ENCODE results near the gene ADGRB3.

DNA sequence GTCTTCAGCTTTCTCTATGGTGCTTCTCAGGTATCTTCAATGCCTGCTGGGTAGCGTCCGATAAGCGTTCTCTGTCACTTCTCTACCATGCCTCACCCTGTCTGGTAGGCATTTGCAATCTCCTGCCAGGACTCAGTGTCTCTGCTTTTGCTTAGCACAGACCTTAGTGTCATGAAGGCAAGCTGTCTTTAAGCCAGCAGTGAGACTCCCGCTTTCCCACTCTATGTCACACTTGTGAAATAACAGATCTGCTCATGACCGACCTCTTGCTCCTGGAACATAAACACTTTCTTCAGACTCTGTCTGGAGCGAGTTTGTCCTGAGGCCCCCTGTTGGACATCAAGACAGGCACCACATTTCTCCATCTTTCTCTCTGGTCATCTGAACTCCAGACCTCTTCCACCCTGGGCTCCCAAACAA is 17.0 kb downstream of the ADGRB3 start:
- TF ChIP-seq, protein P1, sequence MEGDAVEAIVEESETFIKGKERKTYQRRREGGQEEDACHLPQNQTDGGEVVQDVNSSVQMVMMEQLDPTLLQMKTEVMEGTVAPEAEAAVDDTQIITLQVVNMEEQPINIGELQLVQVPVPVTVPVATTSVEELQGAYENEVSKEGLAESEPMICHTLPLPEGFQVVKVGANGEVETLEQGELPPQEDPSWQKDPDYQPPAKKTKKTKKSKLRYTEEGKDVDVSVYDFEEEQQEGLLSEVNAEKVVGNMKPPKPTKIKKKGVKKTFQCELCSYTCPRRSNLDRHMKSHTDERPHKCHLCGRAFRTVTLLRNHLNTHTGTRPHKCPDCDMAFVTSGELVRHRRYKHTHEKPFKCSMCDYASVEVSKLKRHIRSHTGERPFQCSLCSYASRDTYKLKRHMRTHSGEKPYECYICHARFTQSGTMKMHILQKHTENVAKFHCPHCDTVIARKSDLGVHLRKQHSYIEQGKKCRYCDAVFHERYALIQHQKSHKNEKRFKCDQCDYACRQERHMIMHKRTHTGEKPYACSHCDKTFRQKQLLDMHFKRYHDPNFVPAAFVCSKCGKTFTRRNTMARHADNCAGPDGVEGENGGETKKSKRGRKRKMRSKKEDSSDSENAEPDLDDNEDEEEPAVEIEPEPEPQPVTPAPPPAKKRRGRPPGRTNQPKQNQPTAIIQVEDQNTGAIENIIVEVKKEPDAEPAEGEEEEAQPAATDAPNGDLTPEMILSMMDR (IDR thresholded peaks at IDR 0.05): no peak
- no peak for TF ChIP-seq POLR2AphosphoS5 (IDR thresholded peaks at IDR 0.05)
- no peak for TF ChIP-seq POLR2A (IDR thresholded peaks at IDR 0.05)
